A549 treated with Hydrocortisone at 1 μM for 4 hours (cell line): ENCODE measurements around the gene ARMC5. TPM values are rescaled to one million over a fixed set of nuclear protein-coding genes. Genes with fewer than 3 reads are reported as not detected.

ENCODE experiments used
- total RNA-seq: library from RNA; stranded (reverse); fragments of 200-300 nt; extraction: Qiagen RNA extraction; gene quantifications from 5 replicates; pipeline ENCODE4 v1.2.3, GENCODE V29; 2022

Gene ARMC5, protein sequence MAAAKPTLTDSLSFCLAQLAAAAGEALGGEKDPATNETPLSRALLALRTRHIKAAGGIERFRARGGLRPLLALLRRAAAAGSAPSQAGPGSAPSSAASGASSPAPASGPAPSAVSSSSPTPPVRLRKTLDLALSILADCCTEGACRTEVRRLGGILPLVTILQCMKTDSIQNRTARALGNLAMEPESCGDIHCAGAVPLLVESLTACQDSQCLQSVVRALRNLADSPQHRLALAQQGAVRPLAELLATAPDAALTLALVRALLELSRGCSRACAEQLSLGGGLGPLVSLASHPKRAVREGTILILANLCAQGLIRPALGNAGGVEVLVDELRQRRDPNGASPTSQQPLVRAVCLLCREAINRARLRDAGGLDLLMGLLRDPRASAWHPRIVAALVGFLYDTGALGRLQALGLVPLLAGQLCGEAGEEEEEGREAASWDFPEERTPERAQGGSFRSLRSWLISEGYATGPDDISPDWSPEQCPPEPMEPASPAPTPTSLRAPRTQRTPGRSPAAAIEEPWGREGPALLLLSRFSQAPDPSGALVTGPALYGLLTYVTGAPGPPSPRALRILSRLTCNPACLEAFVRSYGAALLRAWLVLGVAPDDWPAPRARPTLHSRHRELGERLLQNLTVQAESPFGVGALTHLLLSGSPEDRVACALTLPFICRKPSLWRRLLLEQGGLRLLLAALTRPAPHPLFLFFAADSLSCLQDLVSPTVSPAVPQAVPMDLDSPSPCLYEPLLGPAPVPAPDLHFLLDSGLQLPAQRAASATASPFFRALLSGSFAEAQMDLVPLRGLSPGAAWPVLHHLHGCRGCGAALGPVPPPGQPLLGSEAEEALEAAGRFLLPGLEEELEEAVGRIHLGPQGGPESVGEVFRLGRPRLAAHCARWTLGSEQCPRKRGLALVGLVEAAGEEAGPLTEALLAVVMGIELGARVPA
- 7.0 to 14.3 TPM (median 10.0 TPM) in 5 replicates for total RNA-seq

DNA sequence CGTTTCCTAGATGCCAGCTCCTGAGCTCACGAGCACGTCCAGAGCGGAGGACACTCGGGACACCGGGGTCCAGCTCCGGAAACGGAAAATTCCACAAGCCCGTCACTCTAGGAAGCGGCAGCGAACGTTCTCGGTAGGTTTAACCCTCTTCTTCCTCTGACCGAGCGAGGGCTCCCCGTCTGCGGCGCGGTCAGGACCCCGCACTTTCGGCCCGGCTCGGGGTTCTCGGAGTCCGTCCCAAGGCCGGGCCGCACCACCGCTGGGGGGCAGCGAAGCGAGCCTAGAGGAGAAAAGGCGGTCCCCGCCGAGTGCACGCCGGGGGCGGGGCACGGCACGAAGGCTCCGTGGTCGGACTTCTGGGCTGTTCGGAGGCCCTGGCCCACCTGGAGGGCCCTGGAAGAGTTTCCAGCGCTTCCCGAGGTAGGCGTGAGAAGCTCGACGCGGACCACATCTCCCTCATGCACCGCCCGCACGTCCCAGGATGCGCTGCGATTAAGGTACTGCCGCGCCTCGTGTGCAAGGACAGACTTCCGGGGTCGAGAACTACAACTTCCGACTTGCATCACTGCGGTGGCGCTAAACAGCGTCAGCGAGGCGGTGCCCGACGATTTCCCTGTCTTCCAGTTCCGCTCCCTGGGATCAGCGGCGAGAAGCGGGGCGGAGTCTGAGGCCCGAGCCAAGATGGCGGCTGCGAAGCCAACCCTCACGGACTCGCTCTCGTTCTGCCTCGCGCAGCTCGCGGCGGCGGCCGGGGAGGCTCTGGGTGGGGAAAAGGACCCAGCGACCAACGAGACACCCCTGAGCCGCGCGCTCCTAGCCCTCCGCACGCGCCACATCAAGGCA, at the start of gene ARMC5:
ARMC5 (plus strand) TSS at position 658 of the 843 bp plus-strand sequence; CDS start at position 682, 24 bp downstream.

DNA sequence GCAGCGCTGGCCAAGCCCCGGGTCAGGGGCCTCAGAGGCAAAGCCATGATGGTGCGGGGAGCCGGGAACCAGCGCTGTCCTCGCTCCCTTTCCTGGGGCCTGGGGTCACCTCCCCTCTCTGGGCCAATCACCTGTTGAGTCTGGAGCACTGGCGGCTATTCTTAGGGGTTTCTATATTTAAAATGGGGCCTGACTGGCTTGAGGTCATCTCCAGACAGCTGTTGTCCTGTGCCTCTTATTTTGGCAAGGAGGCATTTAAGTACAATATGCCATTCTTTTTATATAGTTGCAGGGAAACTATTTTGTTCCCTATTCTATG, 31.1 kb upstream of the ARMC5 start, which contains the start of gene COX6A2:
COX6A2 (minus strand) TSS at position 82 of the 319 bp plus-strand sequence; CDS start at position 47, 35 bp downstream.

DNA sequence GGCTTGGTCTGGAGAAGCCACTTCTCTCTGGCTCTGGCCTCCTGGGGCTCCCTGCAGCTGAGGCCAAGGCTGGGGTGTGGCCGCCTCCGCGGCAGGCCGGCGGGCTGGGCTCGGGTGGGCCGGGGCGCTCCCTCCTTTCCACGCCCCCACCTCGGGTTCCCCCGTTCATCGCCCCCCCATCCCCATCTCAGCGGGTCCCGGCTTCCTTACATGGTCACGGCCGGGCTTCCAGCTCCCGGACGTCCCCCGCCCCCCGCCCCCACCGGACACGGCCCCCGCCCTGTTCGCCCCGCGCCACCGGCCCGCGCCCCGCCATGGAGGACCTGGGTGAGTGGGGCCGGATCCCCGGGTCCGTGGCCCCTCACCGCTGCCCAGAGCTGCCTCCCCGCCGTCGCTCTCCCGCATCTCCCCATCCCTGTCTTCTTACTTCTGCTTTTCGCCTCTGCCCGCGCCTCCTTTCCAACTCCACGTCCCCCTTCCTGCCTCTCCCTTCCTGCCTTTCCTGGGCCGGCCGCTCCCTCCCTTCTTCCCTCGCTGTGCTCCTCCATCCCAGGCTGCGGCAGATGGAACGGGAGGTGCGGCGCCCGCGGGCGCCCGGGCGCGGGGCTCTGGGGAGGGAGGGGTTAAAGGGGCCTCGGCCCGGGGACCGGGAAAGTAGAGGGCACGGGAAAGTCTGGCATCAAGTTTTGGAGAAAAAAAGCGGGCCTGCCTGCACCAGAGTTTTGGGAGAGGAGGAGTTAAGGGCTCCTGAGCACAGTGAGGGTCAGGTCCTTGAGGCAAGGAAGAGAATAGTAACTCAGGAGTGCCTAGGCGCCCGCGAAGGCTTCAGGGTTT, 12.8 kb downstream of the ARMC5 start, which contains the start of gene TGFB1I1:
TGFB1I1 (plus strand) TSS at position 278 of the 834 bp plus-strand sequence; CDS start at position 315, 37 bp downstream.

DNA sequence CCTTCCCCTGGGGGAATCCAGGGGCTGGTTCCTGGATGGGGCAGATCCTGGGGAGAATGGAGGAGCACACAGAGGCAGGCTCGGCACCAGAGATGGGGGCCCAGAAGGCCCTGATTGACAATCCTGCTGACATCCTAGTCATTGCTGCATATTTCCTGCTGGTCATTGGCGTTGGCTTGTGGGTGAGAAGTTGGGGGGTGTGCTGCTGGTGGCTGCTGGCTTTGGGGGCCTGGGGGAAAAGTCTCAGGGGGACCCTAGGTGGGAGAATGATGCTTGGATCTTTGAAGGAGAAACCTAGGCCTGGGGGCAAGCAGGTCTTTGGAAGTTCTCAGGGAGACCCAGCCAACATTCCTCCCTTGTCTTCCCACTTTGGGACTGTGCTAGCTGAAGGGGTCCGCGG, 23.8 kb downstream of the ARMC5 start, which contains the start of gene SLC5A2:
SLC5A2 (plus strand) TSS at position 43 of the 400 bp plus-strand sequence; CDS start at position 57, 14 bp downstream.

DNA sequence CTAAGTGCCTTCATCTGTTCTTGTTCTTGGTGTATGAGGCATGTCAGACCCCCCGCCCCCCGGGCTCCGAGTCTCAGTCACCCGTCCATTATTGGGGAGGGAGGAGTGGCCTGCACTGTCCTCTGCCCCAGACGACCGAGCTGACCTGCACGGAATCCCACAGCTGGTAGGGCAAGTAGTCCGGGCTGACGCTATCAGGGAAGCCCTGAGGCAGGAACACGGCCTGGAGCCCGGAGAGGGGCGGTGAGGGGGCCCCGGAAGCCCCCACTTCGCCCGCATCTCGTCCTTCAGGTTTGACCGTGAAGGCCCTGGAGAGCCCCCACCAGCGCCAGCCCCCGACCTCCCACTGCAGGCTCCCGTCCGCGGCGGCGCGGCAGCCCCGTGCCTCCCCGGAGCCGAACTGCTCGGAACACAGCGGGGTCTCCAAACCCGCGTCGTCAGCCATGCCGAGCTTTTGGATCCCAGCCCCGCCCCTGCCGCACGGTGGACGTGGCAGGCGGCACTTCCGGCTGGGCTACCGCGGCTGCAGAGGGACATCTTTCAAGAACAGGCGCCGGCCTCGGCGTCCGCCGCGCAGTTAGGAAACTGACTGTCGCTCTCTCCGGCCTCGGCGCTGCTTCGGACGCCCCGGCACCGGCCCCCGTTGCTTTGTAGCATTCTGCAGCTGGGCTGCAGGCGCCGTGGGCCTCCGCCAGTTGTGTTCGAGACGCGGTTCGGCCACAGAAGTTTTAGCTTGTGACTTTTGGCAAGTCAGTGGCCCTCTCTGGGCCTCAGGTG, 48.8 kb downstream of the ARMC5 start, which contains the start of gene RUSF1:
RUSF1 (minus strand) TSS at position 463 of the 777 bp plus-strand sequence; CDS start at position 445, 18 bp downstream.

Other genes with a start within 250 kb of the ARMC5 start
- 0.01 to 0.10 TPM (median 0.05 TPM) in 5 replicates for gene TRIM72, start 245.4 kb upstream of the ARMC5 start, total RNA-seq
- gene PYDC1, start 242.4 kb upstream of the ARMC5 start, total RNA-seq = not detected in 5 replicates
- gene ITGAM, start 199.5 kb upstream of the ARMC5 start, total RNA-seq = 1.1 to 1.9 TPM (median 1.7 TPM) in 5 replicates
- 1.0 to 1.5 TPM (median 1.1 TPM) in 5 replicates for gene ITGAX, start 104.3 kb upstream of the ARMC5 start, total RNA-seq
- gene ITGAD, start 66.2 kb upstream of the ARMC5 start, total RNA-seq = 0.02 to 0.06 TPM (median 0.05 TPM) in 3 of 5 replicates, not detected in the others
- not detected in 5 replicates for gene COX6A2, start 31.1 kb upstream of the ARMC5 start, total RNA-seq
- 0.13 to 0.23 TPM (median 0.18 TPM) in 5 replicates for gene ZNF843, start 16.7 kb upstream of the ARMC5 start, total RNA-seq
- 45.9 to 79.3 TPM (median 53.0 TPM) in 5 replicates for gene TGFB1I1, start 12.7 kb downstream of the ARMC5 start, total RNA-seq
- gene SLC5A2, start 23.6 kb downstream of the ARMC5 start, total RNA-seq = 0.05 to 0.48 TPM (median 0.39 TPM) in 5 replicates
- 45.4 to 51.0 TPM (median 50.2 TPM) in 5 replicates for gene RUSF1, start 48.9 kb downstream of the ARMC5 start, total RNA-seq
- not detected in 5 replicates for gene AHSP, start 68.4 kb downstream of the ARMC5 start, total RNA-seq